ENCODE results near the gene PRCC. TPM values are rescaled to one million over a fixed set of nuclear protein-coding genes. Genes with fewer than 3 reads are reported as not detected.

PRCC gene
- total RNA-seq, 4 donors from 2014 or later: 21.2 to 43.6 (median 38.7) TPM

- TF ChIP-seq POLR2AphosphoS5 (IDR thresholded peaks at IDR 0.05) (peak; percentile 56 to 69), EP300 (IDR thresholded peaks at IDR 0.05) (no peak), CTCF (IDR thresholded peaks at IDR 0.05) (no peak)
- DNase-seq (ENCODE audit: extremely low spot score): no peak
- intact Hi-C loops (cut with DNase I): no loop called here
- Histone ChIP-seq H3K36me3 (no peaks in the 10 kb centered on the region), H3K9me3 (no peaks in the 10 kb centered on the region), H3K27me3 (peaks cover 0 to 13% (median 0%) of the 10 kb centered on the region in 4 donors), H3K4me3 (peak overlapping the region; percentile 24 to 44 (median 31)), H3K4me1 (peaks cover 18 to 35% (median 29%) of the 10 kb centered on the region in 4 donors), H3K27ac (replicated peaks in 1 of 4) (peak overlapping the region; percentile 64 to 74 (median 66))
- 69% methylated on average over 5 of the region's 5 CpGs for WGBS
Observed at GRCh38 chr1:156815307-156815826, 48.0 kb downstream of the PRCC start.

- intact Hi-C loops (cut with DNase I): no loop called here
- TF ChIP-seq POLR2AphosphoS5 (IDR thresholded peaks at IDR 0.05): no peak
- TF ChIP-seq POLR2A (IDR thresholded peaks at IDR 0.05; ENCODE audit: low read depth): no peak
- no peak for TF ChIP-seq EP300 (IDR thresholded peaks at IDR 0.05)
- TF ChIP-seq CTCF (IDR thresholded peaks at IDR 0.05): no peak
- WGBS: 61% methylated on average over 9 of the region's 10 CpGs
- Histone ChIP-seq H3K27me3 (peaks cover 0 to 13% (median 0%) of the 10 kb centered on the region in 4 donors), H3K27ac (replicated peaks in 1 of 4) (peak overlapping the region; percentile 64 to 74 (median 66)), H3K4me1 (peaks cover 18 to 35% (median 29%) of the 10 kb centered on the region in 4 donors), H3K9me3 (no peaks in the 10 kb centered on the region), H3K4me3 (peak overlapping the region; percentile 24 to 44 (median 31)), H3K36me3 (no peaks in the 10 kb centered on the region)
- DNase-seq (ENCODE audit: extremely low spot score): no peak
Observed at GRCh38 chr1:156815961-156816422, 48.7 kb downstream of the PRCC start.

GRCh38 chr1:156816561-156817328 is 49.4 kb downstream of the PRCC start, which contains the start of gene SH2D2A:
SH2D2A (minus strand) TSS chr1:156816848; CDS start chr1:156816708, 140 bp downstream.
- peak within 1 kb of the TSS; percentile 24 to 44 (median 31) for H3K4me3 ChIP-seq
- peak; percentile 93 for DNase-seq (ENCODE audit: extremely low spot score)
- peaks cover 0 to 11% (median 0%) of the 10 kb centered on the region in 4 donors for H3K27me3 ChIP-seq
- intact Hi-C loops (cut with DNase I): no loop called here
- H3K36me3 ChIP-seq: no peaks in the 10 kb centered on the region
- TF ChIP-seq POLR2AphosphoS5 (IDR thresholded peaks at IDR 0.05) (peak; percentile 23 to 50), POLR2A (IDR thresholded peaks at IDR 0.05; ENCODE audit: low read depth) (no peak)
- 73% methylated on average over 8 of the region's 10 CpGs for WGBS
- peaks cover 18 to 35% (median 29%) of the 10 kb centered on the region in 4 donors for H3K4me1 ChIP-seq
- no peaks in the 10 kb centered on the region for H3K9me3 ChIP-seq
- peak within 1 kb of the TSS; percentile 64 to 74 (median 66) for H3K27ac ChIP-seq (replicated peaks in 1 of 4)

GRCh38 chr1:156821801-156822200 is 54.5 kb downstream of the PRCC start:
- no peak for TF ChIP-seq EP300 (IDR thresholded peaks at IDR 0.05)
- no peak for TF ChIP-seq POLR2A (IDR thresholded peaks at IDR 0.05; ENCODE audit: low read depth)
- TF ChIP-seq POLR2AphosphoS5 (IDR thresholded peaks at IDR 0.05): no peak
- no peak for TF ChIP-seq CTCF (IDR thresholded peaks at IDR 0.05)
- H3K36me3 ChIP-seq: no peaks in the 10 kb centered on the region
- H3K4me1 ChIP-seq: peaks cover 0 to 3% (median 2%) of the 10 kb centered on the region in 4 donors
- no peaks in the 10 kb centered on the region for H3K9me3 ChIP-seq
- 68% methylated on average over 4 of the region's 4 CpGs for WGBS
- H3K4me3 ChIP-seq: no peak overlapping the region
- intact Hi-C loops (cut with DNase I): no loop called here
- no peak overlapping the region for H3K27ac ChIP-seq (replicated peaks in 1 of 4)
- no peaks in the 10 kb centered on the region for H3K27me3 ChIP-seq
- DNase-seq (ENCODE audit: extremely low spot score): no peak

GRCh38 chr1:156822680-156823079 is 55.3 kb downstream of the PRCC start:
- no peak for DNase-seq (ENCODE audit: extremely low spot score)
- Histone ChIP-seq H3K27me3 (no peaks in the 10 kb centered on the region), H3K27ac (replicated peaks in 1 of 4) (no peak overlapping the region), H3K4me3 (no peak overlapping the region), H3K9me3 (no peaks in the 10 kb centered on the region), H3K4me1 (no peaks in the 10 kb centered on the region), H3K36me3 (no peaks in the 10 kb centered on the region)
- WGBS: 80% methylated on average over 1 of the region's 1 CpG
- TF ChIP-seq POLR2AphosphoS5 (IDR thresholded peaks at IDR 0.05): no peak
- no peak for TF ChIP-seq POLR2A (IDR thresholded peaks at IDR 0.05; ENCODE audit: low read depth)
- TF ChIP-seq EP300 (IDR thresholded peaks at IDR 0.05): no peak
- TF ChIP-seq CTCF (IDR thresholded peaks at IDR 0.05): no peak
- intact Hi-C loops (cut with DNase I): no loop called here

Data from esophagus muscularis mucosa (tissue), 4 donors.